Measurements from ENCODE around the gene ZNF385C.

DNA sequence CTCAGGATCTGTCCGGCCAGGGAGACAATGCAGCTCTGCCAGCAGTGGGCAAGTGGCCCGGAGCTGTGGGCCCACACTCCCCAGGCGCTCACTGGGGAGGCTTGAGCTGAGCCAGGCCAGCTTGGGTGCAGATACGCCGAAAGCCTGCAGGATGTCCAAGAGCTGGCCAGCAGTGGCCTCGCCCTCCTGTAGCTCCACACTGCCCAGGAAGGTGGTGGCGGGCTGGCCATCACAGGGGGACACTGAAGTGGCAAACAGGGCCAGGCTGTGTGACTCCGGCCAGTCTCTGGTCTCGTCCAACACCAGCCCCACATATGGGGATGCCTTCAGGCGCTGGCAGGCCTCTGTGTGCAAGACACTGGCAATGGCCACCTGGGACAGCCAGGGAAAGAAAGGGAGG is 57.5 kb downstream of the ZNF385C start:
- TF ChIP-seq CTCF (IDR thresholded peaks at IDR 0.05) (no peak), POLR2A (IDR thresholded peaks at IDR 0.05) (no peak), POLR2AphosphoS5 (IDR thresholded peaks at IDR 0.05) (no peak), EP300 (IDR thresholded peaks at IDR 0.05) (no peak)
